Smooth muscle cell (in vitro differentiated cells): ENCODE data around the gene WFDC12. TPM values are rescaled to one million over a fixed set of nuclear protein-coding genes. Genes with fewer than 3 reads are reported as not detected.
"Not testable (repeated sequence)": the region's sequence is repeated elsewhere in the genome, so short reads cannot be mapped to it uniquely, and the experiment has no call there.

ENCODE experiments used
- DNase-seq: peaks from one replicate; lab custom pipeline; 2025; ENCODE audit not compliant: unreplicated experiment; lab: John Stamatoyannopoulos, UW
- H2AFZ ChIP-seq: fragments of 200-600 bp; sonication (generic); 2 replicates; pipeline ENCODE4 v1.6.0; 2016; ENCODE audit warnings: antibody characterized with exemption, low read depth, mild to moderate bottlenecking
- H3F3A ChIP-seq: fragments of 200-600 bp; sonication (generic); 2 replicates; pipeline ENCODE4 v1.6.0; 2017; ENCODE audit warnings: antibody characterized with exemption, low read depth
- H3K27ac ChIP-seq: fragments of 200-600 bp; sonication (generic); 2 replicates; pipeline ENCODE4 v1.5.1; 2016; ENCODE audit warnings: low read depth, mild to moderate bottlenecking
- H3K27me3 ChIP-seq: fragments of 200-600 bp; sonication (generic); 2 replicates; pipeline ENCODE4 v1.6.1; 2016; ENCODE audit warnings: low read depth, mild to moderate bottlenecking
- H3K36me3 ChIP-seq: fragments of 200-600 bp; sonication (generic); 2 replicates; pipeline ENCODE4 v1.5.1; 2016; ENCODE audit warnings: low read depth
- H3K4me1 ChIP-seq: fragments of 200-600 bp; sonication (generic); 2 replicates; pipeline ENCODE4 v1.5.1; 2016; ENCODE audit warnings: low read depth
- H3K4me2 ChIP-seq: fragments of 200-600 bp; sonication (generic); 2 replicates; pipeline ENCODE4 v1.6.0; 2016; ENCODE audit warnings: mild to moderate bottlenecking
- H3K4me3 ChIP-seq: fragments of 200-600 bp; sonication (generic); 2 replicates; pipeline ENCODE4 v1.5.1; 2016; ENCODE audit warnings: mild to moderate bottlenecking
- H3K79me2 ChIP-seq: fragments of 200-600 bp; sonication (generic); 2 replicates; pipeline ENCODE4 v1.6.0; 2016; ENCODE audit warnings: low read depth, mild to moderate bottlenecking
- H3K9ac ChIP-seq: fragments of 200-600 bp; sonication (generic); 2 replicates; pipeline ENCODE4 v1.6.0; 2016; ENCODE audit warnings: low read depth
- H3K9me3 ChIP-seq: fragments of 200-600 bp; sonication (generic); replicated peaks from 2 replicates; pipeline ENCODE4 v1.5.1; 2016; ENCODE audit warnings: low read depth
- H4K20me1 ChIP-seq: fragments of 200-600 bp; sonication (generic); 2 replicates; pipeline ENCODE4 v1.6.0; 2016; ENCODE audit warnings: low read depth
- WGBS: methylation state at CpG from one replicate; pipeline ENCODE4 v1.1.7; 2016; ENCODE audit warnings: low lambda C conversion rate; 5-methylcytosine and 5-hydroxymethylcytosine counted together
- polyA plus RNA-seq: library from polyadenylated mRNA; unstranded; fragments of >200 nt; fragmentation: Nextera tagmentation; extraction: Ambion mirVana; gene quantifications from 2 replicates; pipeline ENCODE4 v1.2.1, GENCODE V29; 2016
- total RNA-seq: library from RNA; depleted of rRNA; stranded (reverse); fragments of >200 nt; gene quantifications from 2 replicates; pipeline ENCODE4 v1.2.3, GENCODE V29; 2014
- TF ChIP-seq, protein P1 (sequence below): fragments of 200-600 bp; sonication (generic); IDR thresholded peaks from 2 replicates; pipeline ENCODE4 v1.5.1; 2017; ENCODE audit warnings: borderline replicate concordance, mild to moderate bottlenecking, antibody characterized with exemption; ENCODE audit not compliant: insufficient read depth, poor library complexity, severe bottlenecking

Gene WFDC12
- total and polyA plus RNA-seq, 2 experiments from 2014 or later = not detected

DNA sequence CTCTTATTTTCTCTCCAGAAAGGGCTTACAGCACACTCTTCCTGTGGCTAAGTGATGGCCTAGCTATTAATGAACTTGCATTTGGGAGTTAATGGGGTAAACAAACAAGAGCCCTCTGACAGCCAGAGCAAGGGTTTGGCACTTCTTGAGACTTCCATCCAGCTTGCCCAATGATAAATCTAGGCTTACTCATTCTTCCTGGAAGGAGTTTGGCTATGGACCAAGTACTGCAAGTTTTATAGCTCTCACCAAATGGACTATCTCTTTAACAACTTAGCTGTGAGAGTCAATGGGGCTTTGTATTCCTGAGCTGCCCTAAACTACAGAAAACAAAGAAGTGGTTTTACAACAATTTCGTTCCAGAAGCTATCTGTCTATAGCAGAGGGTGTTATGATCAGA, 33.7 kb upstream of the WFDC12 start:
- Histone ChIP-seq H3K36me3 (no peaks in the 10 kb centered on the region), H3F3A (no peaks in the 10 kb centered on the region), H3K79me2 (no peaks in the 10 kb centered on the region), H3K9me3 (no peaks in the 10 kb centered on the region), H3K27ac (no peak overlapping the region), H3K4me3 (no peak overlapping the region), H2AFZ (no peak overlapping the region), H3K4me2 (peak overlapping the region; percentile 36), H4K20me1 (no peaks in the 10 kb centered on the region), H3K27me3 (no peaks in the 10 kb centered on the region), H3K4me1 (no peaks in the 10 kb centered on the region), H3K9ac (no peak overlapping the region)
- DNase-seq = no peak
- TF ChIP-seq, protein P1, sequence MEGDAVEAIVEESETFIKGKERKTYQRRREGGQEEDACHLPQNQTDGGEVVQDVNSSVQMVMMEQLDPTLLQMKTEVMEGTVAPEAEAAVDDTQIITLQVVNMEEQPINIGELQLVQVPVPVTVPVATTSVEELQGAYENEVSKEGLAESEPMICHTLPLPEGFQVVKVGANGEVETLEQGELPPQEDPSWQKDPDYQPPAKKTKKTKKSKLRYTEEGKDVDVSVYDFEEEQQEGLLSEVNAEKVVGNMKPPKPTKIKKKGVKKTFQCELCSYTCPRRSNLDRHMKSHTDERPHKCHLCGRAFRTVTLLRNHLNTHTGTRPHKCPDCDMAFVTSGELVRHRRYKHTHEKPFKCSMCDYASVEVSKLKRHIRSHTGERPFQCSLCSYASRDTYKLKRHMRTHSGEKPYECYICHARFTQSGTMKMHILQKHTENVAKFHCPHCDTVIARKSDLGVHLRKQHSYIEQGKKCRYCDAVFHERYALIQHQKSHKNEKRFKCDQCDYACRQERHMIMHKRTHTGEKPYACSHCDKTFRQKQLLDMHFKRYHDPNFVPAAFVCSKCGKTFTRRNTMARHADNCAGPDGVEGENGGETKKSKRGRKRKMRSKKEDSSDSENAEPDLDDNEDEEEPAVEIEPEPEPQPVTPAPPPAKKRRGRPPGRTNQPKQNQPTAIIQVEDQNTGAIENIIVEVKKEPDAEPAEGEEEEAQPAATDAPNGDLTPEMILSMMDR = no peak
- WGBS = 39% methylated on average over 1 of the region's 1 CpG

DNA sequence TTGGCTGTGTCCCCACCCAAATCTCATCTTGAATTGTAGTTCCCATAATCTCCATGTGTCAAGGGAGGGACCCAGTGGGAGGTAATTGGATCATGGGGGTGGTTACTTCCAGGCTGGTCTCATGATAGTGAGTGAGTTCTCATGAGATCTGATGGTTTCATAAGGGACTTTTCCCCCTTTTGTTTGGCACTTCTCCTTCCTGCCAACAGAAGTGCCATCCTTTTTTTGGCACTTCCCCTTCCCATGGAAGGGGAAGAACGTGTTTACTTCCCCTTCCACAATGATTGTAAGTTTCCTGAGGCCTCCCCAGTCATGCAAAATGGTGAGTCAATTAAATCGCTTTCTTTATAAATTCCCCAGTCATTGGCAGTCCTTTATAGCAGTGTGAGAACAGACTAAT, 32.4 kb upstream of the WFDC12 start:
- no peaks in the 10 kb centered on the region for H3K36me3 ChIP-seq
- no peak overlapping the region for H3K9ac ChIP-seq
- H3K9me3 ChIP-seq = no peaks in the 10 kb centered on the region
- WGBS = 79% methylated on average over 2 of the region's 2 CpGs
- H3F3A ChIP-seq = no peaks in the 10 kb centered on the region
- no peak overlapping the region for H3K4me2 ChIP-seq
- TF ChIP-seq, protein P1 = no peak
- no peak overlapping the region for H3K27ac ChIP-seq
- no peaks in the 10 kb centered on the region for H4K20me1 ChIP-seq
- no peak overlapping the region for H2AFZ ChIP-seq
- H3K27me3 ChIP-seq = no peaks in the 10 kb centered on the region
- H3K79me2 ChIP-seq = no peaks in the 10 kb centered on the region
- no peak for DNase-seq
- no peak overlapping the region for H3K4me3 ChIP-seq
- no peaks in the 10 kb centered on the region for H3K4me1 ChIP-seq

DNA sequence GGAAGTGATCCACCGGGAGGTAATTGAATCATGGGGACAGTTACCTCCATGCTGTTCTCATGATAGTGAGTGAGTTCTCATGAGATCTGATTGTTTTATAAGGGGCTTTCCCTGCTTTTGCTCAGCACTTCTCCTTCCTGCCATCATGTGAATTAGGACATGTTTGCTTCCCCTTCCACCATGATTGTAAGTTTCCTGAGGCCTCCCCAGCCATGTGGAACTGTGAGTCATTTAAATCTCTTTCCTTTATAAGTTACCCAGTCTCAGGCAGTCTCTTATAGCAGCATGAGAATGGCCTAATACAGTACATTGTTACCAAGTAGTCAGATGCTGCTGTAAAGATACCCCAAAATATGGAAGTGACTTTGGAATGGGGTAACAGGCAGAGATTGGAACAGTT, 30.5 kb upstream of the WFDC12 start:
- WGBS = 100% methylated on average over 1 of the region's 1 CpG
- DNase-seq, H3F3A ChIP-seq, H3K4me1 ChIP-seq, H3K36me3 ChIP-seq, H4K20me1 ChIP-seq, H3K4me2 ChIP-seq, H3K27ac ChIP-seq, H3K9me3 ChIP-seq, H2AFZ ChIP-seq, H3K9ac ChIP-seq, H3K79me2 ChIP-seq, H3K4me3 ChIP-seq: not testable (repeated sequence)
- peaks cover 14% of the 10 kb centered on the region for H3K27me3 ChIP-seq

DNA sequence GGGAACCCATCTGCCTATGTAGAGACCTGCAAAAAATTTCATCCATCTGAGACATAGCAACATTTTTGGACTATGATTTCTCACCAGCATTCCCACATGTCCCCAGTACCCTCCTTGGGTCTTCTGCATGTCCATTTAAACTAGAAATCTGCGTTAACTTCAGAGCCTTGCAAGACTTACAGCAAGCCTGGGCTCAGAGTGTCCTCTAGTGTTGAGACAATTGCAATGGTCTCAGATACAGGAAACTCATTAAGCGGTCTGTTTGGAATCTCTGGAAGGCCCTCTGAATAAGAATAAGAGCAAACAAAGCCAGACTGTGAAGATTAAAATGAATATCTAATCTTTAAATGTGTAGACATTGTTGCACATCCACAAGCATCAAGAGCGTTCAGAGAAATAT, 29.9 kb upstream of the WFDC12 start:
- Histone ChIP-seq H3K4me2 (no peak overlapping the region), H3K9ac (no peak overlapping the region), H2AFZ (no peak overlapping the region), H3F3A (no peaks in the 10 kb centered on the region), H3K27me3 (peaks cover 14% of the 10 kb centered on the region), H3K79me2 (no peaks in the 10 kb centered on the region), H3K9me3 (no peaks in the 10 kb centered on the region), H3K36me3 (no peaks in the 10 kb centered on the region), H3K27ac (no peak overlapping the region), H3K4me3 (no peak overlapping the region), H3K4me1 (no peaks in the 10 kb centered on the region), H4K20me1 (no peaks in the 10 kb centered on the region)
- DNase-seq = no peak
- 76% methylated on average over 3 of the region's 3 CpGs for WGBS
- TF ChIP-seq, protein P1 = no peak
